ENCODE results near the gene SEMA6A. TPM values are rescaled to one million over a fixed set of nuclear protein-coding genes. Genes with fewer than 3 reads are reported as not detected.

Gene SEMA6A
- polyA plus RNA-seq, 2 of the 4 experiments (the other 2 are of a cell fraction): 0.01 TPM; not detected in 1

DNA sequence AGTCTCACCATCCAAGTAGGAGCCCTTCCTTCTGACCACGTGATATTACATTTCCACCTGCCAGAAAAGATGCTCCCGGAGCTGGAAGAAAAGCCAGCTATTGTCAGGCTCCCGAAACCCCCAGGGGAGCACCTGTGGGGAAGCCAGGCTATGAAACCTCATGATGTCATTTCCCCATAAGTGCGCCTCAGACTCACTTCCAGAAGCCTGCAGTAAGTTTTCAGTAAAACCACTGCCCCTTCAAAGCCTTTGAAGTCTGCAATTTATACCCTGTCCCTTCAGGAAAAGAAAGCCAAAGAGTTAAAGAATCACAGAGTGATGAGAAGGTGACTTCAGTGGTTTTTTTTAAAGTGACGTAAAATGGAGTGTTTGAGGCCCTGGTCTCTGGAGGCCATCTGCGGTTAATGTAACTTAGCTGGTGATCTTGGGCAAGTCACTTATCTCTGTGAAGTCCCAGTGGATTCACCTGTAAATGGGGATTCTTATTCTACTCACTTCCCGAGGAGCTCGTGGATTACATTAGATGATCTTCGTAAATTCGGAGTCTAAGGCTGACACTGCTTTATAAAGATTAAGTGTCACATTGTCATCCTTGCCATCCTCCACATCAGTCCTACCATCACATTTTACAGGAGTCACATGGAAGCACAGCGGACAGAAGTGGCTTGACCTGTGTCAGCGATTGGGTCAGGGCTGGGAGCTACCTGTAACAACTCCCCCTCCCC, 2.6 kb upstream of the SEMA6A start:
- ChIA-PET CTCF (interaction anchor here (0.6 to 1.5 kb wide), 9 partner anchors 16 to 440 kb away, joined by 3 to 5 read pairs (median 3); no protein-coding TSS in a partner anchor), POLR2A (no interaction called here)
- no peak overlapping the region for H3K4me2 ChIP-seq
- no peak for FAIRE-seq
- ATAC-seq: no peak
- TF ChIP-seq HOXB13 (CRISPR knock-in tag; IDR thresholded peaks at IDR 0.05; ENCODE audit: low read depth): no peak
- TF ChIP-seq ZFP36 (IDR thresholded peaks at IDR 0.05; ENCODE audit: borderline replicate concordance, partially characterized antibody): no peak
- TF ChIP-seq, protein P1, sequence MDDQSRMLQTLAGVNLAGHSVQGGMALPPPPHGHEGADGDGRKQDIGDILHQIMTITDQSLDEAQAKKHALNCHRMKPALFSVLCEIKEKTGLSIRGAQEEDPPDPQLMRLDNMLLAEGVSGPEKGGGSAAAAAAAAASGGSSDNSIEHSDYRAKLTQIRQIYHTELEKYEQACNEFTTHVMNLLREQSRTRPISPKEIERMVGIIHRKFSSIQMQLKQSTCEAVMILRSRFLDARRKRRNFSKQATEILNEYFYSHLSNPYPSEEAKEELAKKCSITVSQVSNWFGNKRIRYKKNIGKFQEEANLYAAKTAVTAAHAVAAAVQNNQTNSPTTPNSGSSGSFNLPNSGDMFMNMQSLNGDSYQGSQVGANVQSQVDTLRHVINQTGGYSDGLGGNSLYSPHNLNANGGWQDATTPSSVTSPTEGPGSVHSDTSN (IDR thresholded peaks at IDR 0.05): no peak
- no peak for TF ChIP-seq FOSL2 (IDR thresholded peaks at IDR 0.05)
- TF ChIP-seq FOSL2 (CRISPR knock-in tag; IDR thresholded peaks at IDR 0.05): no peak
- no peak for TF ChIP-seq EHMT2 (IDR thresholded peaks at IDR 0.05; ENCODE audit: low read depth)
- TF ChIP-seq HOXA7 (CRISPR knock-in tag; IDR thresholded peaks at IDR 0.05): no peak
- no peak for TF ChIP-seq BHLHE40 (IDR thresholded peaks at IDR 0.05; ENCODE audit: low read depth, low read length)
- TF ChIP-seq NPAS2 (CRISPR knock-in tag; IDR thresholded peaks at IDR 0.05; ENCODE audit: borderline replicate concordance): no peak
- TF ChIP-seq HOXB5 (CRISPR knock-in tag; IDR thresholded peaks at IDR 0.05): no peak
- 0 out of 3 replicates have a peak, but pooled peaks cover 2% of the 10 kb centered on the region for H3K9me3 ChIP-seq
- no peak overlapping the region for H3K27ac ChIP-seq
- DNase-seq (ENCODE audit: low read depth in 1 of 2, low spot score in 1 of 2): no peak
- no peak overlapping the region for H3K4me3 ChIP-seq
- 71% methylated on average over 12 of the region's 12 CpGs for WGBS (ENCODE audit: missing lambda C conversion rate)
- peaks cover 32% of the 10 kb centered on the region for H3K4me1 ChIP-seq

DNA sequence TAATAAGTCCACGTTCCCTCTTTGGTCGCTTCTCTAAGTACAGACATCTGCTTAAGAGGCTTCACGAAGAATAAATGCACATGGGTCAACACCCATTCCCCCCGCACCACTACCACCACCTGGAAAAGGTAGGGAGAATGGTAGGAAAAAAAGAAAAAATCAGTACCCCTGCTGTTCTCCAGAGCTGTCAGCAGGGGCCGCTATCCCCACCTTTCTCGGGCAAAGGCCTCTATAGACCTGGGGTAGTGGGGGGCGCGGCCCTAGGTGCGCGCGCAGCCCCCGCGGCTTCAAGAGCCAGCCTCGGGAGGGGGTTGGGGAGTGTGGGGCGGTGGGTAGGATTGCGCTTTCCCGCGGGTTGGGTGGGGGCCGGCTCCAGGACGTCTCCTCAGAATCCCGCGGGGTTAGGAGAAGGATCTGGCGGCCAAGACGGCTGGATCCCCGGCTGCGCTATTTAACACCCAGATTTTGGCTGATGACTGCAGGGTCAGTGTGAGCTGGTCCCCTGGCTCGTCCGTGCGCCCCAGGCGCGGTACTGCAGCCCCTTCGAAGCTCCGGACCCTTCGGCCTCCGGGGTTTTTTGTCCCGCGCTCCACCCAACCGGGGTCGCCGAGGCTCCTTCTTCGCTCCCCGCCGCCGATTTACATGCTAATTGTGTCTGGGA, 1.6 kb upstream of the SEMA6A start:
- POLR2A ChIA-PET: no interaction called here
- Histone ChIP-seq H3K4me3 (peak overlapping the region; percentile 52; the same call in 2 of the 3 replicates), H3K4me1 (peaks cover 40% of the 10 kb centered on the region), H3K9me3 (0 out of 3 replicates have a peak, but pooled peaks cover 2% of the 10 kb centered on the region), H3K4me2 (peak overlapping the region; percentile 99), H3K27ac (no peak overlapping the region)
- TF ChIP-seq, protein P2, sequence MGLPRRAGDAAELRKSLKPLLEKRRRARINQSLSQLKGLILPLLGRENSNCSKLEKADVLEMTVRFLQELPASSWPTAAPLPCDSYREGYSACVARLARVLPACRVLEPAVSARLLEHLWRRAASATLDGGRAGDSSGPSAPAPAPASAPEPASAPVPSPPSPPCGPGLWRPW (IDR thresholded peaks at IDR 0.05): no peak
- TF ChIP-seq, protein P3, sequence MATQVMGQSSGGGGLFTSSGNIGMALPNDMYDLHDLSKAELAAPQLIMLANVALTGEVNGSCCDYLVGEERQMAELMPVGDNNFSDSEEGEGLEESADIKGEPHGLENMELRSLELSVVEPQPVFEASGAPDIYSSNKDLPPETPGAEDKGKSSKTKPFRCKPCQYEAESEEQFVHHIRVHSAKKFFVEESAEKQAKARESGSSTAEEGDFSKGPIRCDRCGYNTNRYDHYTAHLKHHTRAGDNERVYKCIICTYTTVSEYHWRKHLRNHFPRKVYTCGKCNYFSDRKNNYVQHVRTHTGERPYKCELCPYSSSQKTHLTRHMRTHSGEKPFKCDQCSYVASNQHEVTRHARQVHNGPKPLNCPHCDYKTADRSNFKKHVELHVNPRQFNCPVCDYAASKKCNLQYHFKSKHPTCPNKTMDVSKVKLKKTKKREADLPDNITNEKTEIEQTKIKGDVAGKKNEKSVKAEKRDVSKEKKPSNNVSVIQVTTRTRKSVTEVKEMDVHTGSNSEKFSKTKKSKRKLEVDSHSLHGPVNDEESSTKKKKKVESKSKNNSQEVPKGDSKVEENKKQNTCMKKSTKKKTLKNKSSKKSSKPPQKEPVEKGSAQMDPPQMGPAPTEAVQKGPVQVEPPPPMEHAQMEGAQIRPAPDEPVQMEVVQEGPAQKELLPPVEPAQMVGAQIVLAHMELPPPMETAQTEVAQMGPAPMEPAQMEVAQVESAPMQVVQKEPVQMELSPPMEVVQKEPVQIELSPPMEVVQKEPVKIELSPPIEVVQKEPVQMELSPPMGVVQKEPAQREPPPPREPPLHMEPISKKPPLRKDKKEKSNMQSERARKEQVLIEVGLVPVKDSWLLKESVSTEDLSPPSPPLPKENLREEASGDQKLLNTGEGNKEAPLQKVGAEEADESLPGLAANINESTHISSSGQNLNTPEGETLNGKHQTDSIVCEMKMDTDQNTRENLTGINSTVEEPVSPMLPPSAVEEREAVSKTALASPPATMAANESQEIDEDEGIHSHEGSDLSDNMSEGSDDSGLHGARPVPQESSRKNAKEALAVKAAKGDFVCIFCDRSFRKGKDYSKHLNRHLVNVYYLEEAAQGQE (IDR thresholded peaks at IDR 0.05): no peak
- TF ChIP-seq, protein P4, sequence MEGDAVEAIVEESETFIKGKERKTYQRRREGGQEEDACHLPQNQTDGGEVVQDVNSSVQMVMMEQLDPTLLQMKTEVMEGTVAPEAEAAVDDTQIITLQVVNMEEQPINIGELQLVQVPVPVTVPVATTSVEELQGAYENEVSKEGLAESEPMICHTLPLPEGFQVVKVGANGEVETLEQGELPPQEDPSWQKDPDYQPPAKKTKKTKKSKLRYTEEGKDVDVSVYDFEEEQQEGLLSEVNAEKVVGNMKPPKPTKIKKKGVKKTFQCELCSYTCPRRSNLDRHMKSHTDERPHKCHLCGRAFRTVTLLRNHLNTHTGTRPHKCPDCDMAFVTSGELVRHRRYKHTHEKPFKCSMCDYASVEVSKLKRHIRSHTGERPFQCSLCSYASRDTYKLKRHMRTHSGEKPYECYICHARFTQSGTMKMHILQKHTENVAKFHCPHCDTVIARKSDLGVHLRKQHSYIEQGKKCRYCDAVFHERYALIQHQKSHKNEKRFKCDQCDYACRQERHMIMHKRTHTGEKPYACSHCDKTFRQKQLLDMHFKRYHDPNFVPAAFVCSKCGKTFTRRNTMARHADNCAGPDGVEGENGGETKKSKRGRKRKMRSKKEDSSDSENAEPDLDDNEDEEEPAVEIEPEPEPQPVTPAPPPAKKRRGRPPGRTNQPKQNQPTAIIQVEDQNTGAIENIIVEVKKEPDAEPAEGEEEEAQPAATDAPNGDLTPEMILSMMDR (IDR thresholded peaks at IDR 0.05): peak; percentile 72
- peak; percentile 68 for TF ChIP-seq SMC3 (IDR thresholded peaks at IDR 0.05)
- peak; percentile 63 to 65; a peak in 4 of 5 replicates for TF ChIP-seq RAD21 (conservative IDR thresholded peaks at IDR 0.05 in 1 of 2, IDR thresholded peaks at IDR 0.05 in 1 of 2)
- CTCF ChIA-PET: interaction anchor here (0.6 to 2.2 kb wide), 10 partner anchors 15 to 439 kb away, joined by 3 to 8 read pairs (median 4); no protein-coding TSS in a partner anchor
- peak; percentile 20 to 69 for ATAC-seq
- no peak for FAIRE-seq
- peak; percentile 64 to 67 for DNase-seq (ENCODE audit: low read depth in 1 of 2, low spot score in 1 of 2)
- 37% methylated on average over 28 of the region's 44 CpGs for WGBS (ENCODE audit: missing lambda C conversion rate)

Data from A549 (cell line).